NCI-H1930 (cell line): ENCODE data around the gene CYSLTR2.
"Not testable (repeated sequence)": the region's sequence is repeated elsewhere in the genome, so short reads cannot be mapped to it uniquely, and the experiment has no call there.

Experiments used
- DNase-seq, 2 experiments: peaks; one replicate each; lab custom pipeline; 2025; lab: John Stamatoyannopoulos, UW

CYSLTR2 gene

GRCh38 chr13:48695776-48696175, 42.0 kb downstream of the CYSLTR2 start:
- DNase-seq, result no peak

GRCh38 chr13:48696676-48697075, 42.9 kb downstream of the CYSLTR2 start:
- not testable (repeated sequence) for DNase-seq

- DNase-seq, result no peak
These were observed 53.7 kb downstream of the CYSLTR2 start for GRCh38 chr13:48707405-48707804.

GRCh38 chr13:48708764-48709163, 55.0 kb downstream of the CYSLTR2 start:
- no peak for DNase-seq

GRCh38 chr13:48709213-48709612, 55.5 kb downstream of the CYSLTR2 start:
- DNase-seq, result no peak

- no peak for DNase-seq
These were observed 56.4 kb downstream of the CYSLTR2 start for GRCh38 chr13:48710160-48710559.

- no peak for DNase-seq
These were observed 58.4 kb downstream of the CYSLTR2 start for GRCh38 chr13:48712141-48712540.

- DNase-seq, result no peak
These were observed 62.2 kb downstream of the CYSLTR2 start for GRCh38 chr13:48715977-48716376.

- no peak for DNase-seq
These were observed 66.9 kb downstream of the CYSLTR2 start for GRCh38 chr13:48720621-48721020.

- no peak for DNase-seq
These were observed 69.4 kb downstream of the CYSLTR2 start for GRCh38 chr13:48723168-48723567.

- no peak for DNase-seq
These were observed 71.5 kb downstream of the CYSLTR2 start for GRCh38 chr13:48725271-48725670.

GRCh38 chr13:48726711-48727110, 73.0 kb downstream of the CYSLTR2 start:
- DNase-seq, result no peak

GRCh38 chr13:48727241-48728011, 73.7 kb downstream of the CYSLTR2 start:
- DNase-seq, result no peak

GRCh38 chr13:48728226-48728625, 74.5 kb downstream of the CYSLTR2 start:
- no peak for DNase-seq

- no peak for DNase-seq
These were observed 75.1 kb downstream of the CYSLTR2 start for GRCh38 chr13:48728876-48729275.

GRCh38 chr13:48729856-48730255, 76.1 kb downstream of the CYSLTR2 start:
- no peak for DNase-seq

GRCh38 chr13:48731001-48731658, 77.4 kb downstream of the CYSLTR2 start:
- DNase-seq, result no peak

- DNase-seq, result peak in 1 of 2 experiments; percentile 56
These were observed 78.3 kb downstream of the CYSLTR2 start for GRCh38 chr13:48731957-48732569.

GRCh38 chr13:48733739-48734335, 80.1 kb downstream of the CYSLTR2 start:
- no peak for DNase-seq

- DNase-seq, result no peak
These were observed 81.8 kb downstream of the CYSLTR2 start for GRCh38 chr13:48735571-48735970.

GRCh38 chr13:48737689-48738088, 84.0 kb downstream of the CYSLTR2 start:
- DNase-seq, result no peak

- DNase-seq, result no peak
These were observed 84.6 kb downstream of the CYSLTR2 start for GRCh38 chr13:48738311-48738710.
